GM23338 (cell line): ENCODE results near the gene RAD51B. TPM values are rescaled to one million over a fixed set of nuclear protein-coding genes. Genes with fewer than 3 reads are reported as not detected.

Experiments
- ATAC-seq: fragments of 200-7000 bp; cut with Tn5 transposase; 3 replicates; pipeline ENCODE4 v1.9.1; 2020
- DNase-seq: peaks from one replicate; pipeline ENCODE4 v3.0.0-alpha.2; 2015; ENCODE audit warnings: low spot score
- H2AFZ ChIP-seq: fragments of 200-600 bp; sonication (generic); 2 replicates; pipeline ENCODE4 v1.8.0; 2016; ENCODE audit warnings: antibody characterized with exemption, mild to moderate bottlenecking, moderate library complexity
- H3F3A ChIP-seq: fragments of 200-600 bp; sonication (generic); replicated peaks from 2 replicates; pipeline ENCODE4 v1.8.0; 2017; ENCODE audit warnings: antibody characterized with exemption, mixed run types, low read depth
- H3K27ac ChIP-seq: fragments of 200-600 bp; sonication (generic); 2 replicates; pipeline ENCODE4 v1.6.1; 2016; ENCODE audit warnings: low read depth
- H3K27me3 ChIP-seq: fragments of 200-600 bp; sonication (generic); 2 replicates; pipeline ENCODE4 v1.8.0; 2016; ENCODE audit warnings: mild to moderate bottlenecking, mixed run types, moderate library complexity; ENCODE audit not compliant: insufficient read depth
- H3K36me3 ChIP-seq: fragments of 200-600 bp; sonication (generic); 2 replicates; pipeline ENCODE4 v1.8.0; 2016; ENCODE audit warnings: mild to moderate bottlenecking; ENCODE audit not compliant: insufficient read depth
- H3K4me1 ChIP-seq: fragments of 200-600 bp; sonication (generic); 2 replicates; pipeline ENCODE4 v1.8.0; 2016; ENCODE audit warnings: mild to moderate bottlenecking, moderate library complexity; ENCODE audit not compliant: insufficient read depth
- H3K4me2 ChIP-seq: fragments of 200-600 bp; sonication (generic); 2 replicates; pipeline ENCODE4 v1.7.1; 2017; ENCODE audit warnings: mixed run types
- H3K4me3 ChIP-seq: fragments of 200-600 bp; sonication (generic); 2 replicates; pipeline ENCODE4 v1.6.1; 2016; ENCODE audit warnings: mixed run types
- H3K79me2 ChIP-seq: fragments of 200-600 bp; sonication (generic); replicated peaks from 2 replicates; pipeline ENCODE4 v1.8.0; 2017; ENCODE audit warnings: mild to moderate bottlenecking; ENCODE audit not compliant: insufficient read depth
- H3K9me2 ChIP-seq: fragments of 200-600 bp; sonication (generic); 2 replicates; pipeline ENCODE4 v1.8.0; 2017; ENCODE audit not compliant: insufficient read depth
- H4K20me1 ChIP-seq: fragments of 200-600 bp; sonication (generic); replicated peaks from 2 replicates; pipeline ENCODE4 v1.8.0; 2017; ENCODE audit warnings: mild to moderate bottlenecking; ENCODE audit not compliant: insufficient read depth
- H3K27ac Mint-ChIP-seq: 2 replicates; pipeline ENCODE4 v1.8.0; 2020; ENCODE audit warnings: inconsistent platforms, mild to moderate bottlenecking, moderate library complexity, mixed read lengths
- H3K27me3 Mint-ChIP-seq: 3 replicates; pipeline ENCODE4 v1.8.0; 2022; ENCODE audit warnings: low read depth, mild to moderate bottlenecking, moderate library complexity, mixed read lengths, inconsistent platforms; ENCODE audit not compliant: insufficient read depth, poor library complexity
- H3K36me3 Mint-ChIP-seq: 3 replicates; pipeline ENCODE4 v1.8.0; 2021; ENCODE audit warnings: low read depth, mild to moderate bottlenecking, inconsistent platforms, moderate library complexity, mixed read lengths
- H3K4me1 Mint-ChIP-seq: 3 replicates; pipeline ENCODE4 v1.8.0; 2020; ENCODE audit warnings: mild to moderate bottlenecking, inconsistent platforms, mixed read lengths
- H3K4me3 Mint-ChIP-seq: 3 replicates; pipeline ENCODE4 v1.8.0; 2021; ENCODE audit warnings: moderate library complexity, mild to moderate bottlenecking, inconsistent platforms, mixed read lengths
- H3K9me3 Mint-ChIP-seq: 3 replicates; pipeline ENCODE4 v1.8.0; 2020; ENCODE audit warnings: moderate library complexity, mild to moderate bottlenecking, inconsistent platforms, mixed read lengths
- CREB1 ChIP-seq: fragments of 250-450 bp; sonication (Bioruptor Pico); IDR thresholded peaks from 2 replicates; pipeline ENCODE4 v1.5.0; 2020; ENCODE audit warnings: low read depth, mild to moderate bottlenecking, moderate library complexity
- ETS1 ChIP-seq: IDR thresholded peaks from 2 replicates; pipeline ENCODE4 v1.6.1; 2016; ENCODE audit warnings: antibody characterized with exemption
- EZH2 ChIP-seq: fragments of 200-600 bp; sonication (generic); IDR thresholded peaks from one replicate; pipeline ENCODE4 v1.8.0; 2017; ENCODE audit warnings: antibody characterized with exemption, mild to moderate bottlenecking, low read depth; ENCODE audit not compliant: unreplicated experiment
- EZH2phosphoT487 ChIP-seq: fragments of 200-600 bp; sonication (generic); IDR thresholded peaks from one replicate; pipeline ENCODE4 v1.8.1; 2018; ENCODE audit warnings: antibody characterized with exemption; ENCODE audit not compliant: unreplicated experiment
- JUNB ChIP-seq: IDR thresholded peaks from one replicate; pipeline ENCODE4 v1.6.1; 2016; ENCODE audit warnings: antibody characterized with exemption; ENCODE audit not compliant: unreplicated experiment
- NANOG ChIP-seq: IDR thresholded peaks from 2 replicates; pipeline ENCODE4 v1.6.1; 2016; ENCODE audit warnings: antibody characterized with exemption, borderline replicate concordance
- POLR2AphosphoS5 ChIP-seq: IDR thresholded peaks from 2 replicates; pipeline ENCODE4 v1.6.1; 2016; ENCODE audit warnings: antibody characterized with exemption, low read depth
- REST ChIP-seq: IDR thresholded peaks from one replicate; pipeline ENCODE4 v1.6.1; 2018; ENCODE audit warnings: antibody characterized with exemption; ENCODE audit not compliant: unreplicated experiment
- STAT1 ChIP-seq: IDR thresholded peaks from one replicate; pipeline ENCODE4 v1.6.1; 2016; ENCODE audit warnings: antibody characterized with exemption; ENCODE audit not compliant: unreplicated experiment
- ZNF114 ChIP-seq: fragments of 250-450 bp; sonication (Bioruptor Pico); IDR thresholded peaks from 2 replicates; pipeline ENCODE4 v1.5.0; 2020; ENCODE audit warnings: mild to moderate bottlenecking, moderate library complexity
- ZNF331 ChIP-seq: fragments of 250-450 bp; sonication (Bioruptor Pico); IDR thresholded peaks from 2 replicates; pipeline ENCODE4 v1.5.0; 2020; ENCODE audit warnings: low read depth, mild to moderate bottlenecking, moderate library complexity
- polyA plus RNA-seq: library from polyadenylated mRNA; unstranded; fragments of >200 nt; fragmentation: Nextera tagmentation; extraction: Ambion mirVana; gene quantifications from 2 replicates; pipeline ENCODE4 v1.2.1, GENCODE V29; 2016
- total RNA-seq: library from RNA; depleted of rRNA; stranded (reverse); fragments of >200 nt; shearing (Covaris generic); gene quantifications from 2 replicates; pipeline ENCODE4 v1.2.3, GENCODE V29; 2014
- TF ChIP-seq, protein P1 (sequence below): fragments of 250-450 bp; sonication (Bioruptor Pico); IDR thresholded peaks from 2 replicates; pipeline ENCODE4 v1.5.0; 2020; ENCODE audit warnings: mild to moderate bottlenecking, moderate library complexity
- TF ChIP-seq, protein P2 (sequence below), 2 experiments: fragments of 200-600 bp in 1 of 2; sonication (generic) in 1 of 2; conservative IDR thresholded peaks; 2 replicates each; pipeline versions ENCODE4 v1.5.1 to v1.6.1; 2016 to 2017; ENCODE audit warnings: antibody characterized with exemption in 2 of 2, low read depth in 2 of 2, mild to moderate bottlenecking in 2 of 2, moderate library complexity in 1 of 2

The RAD51B gene
- total and polyA plus RNA-seq, 2 experiments from 2014 or later, result 15.7 to 29.1 TPM

DNA sequence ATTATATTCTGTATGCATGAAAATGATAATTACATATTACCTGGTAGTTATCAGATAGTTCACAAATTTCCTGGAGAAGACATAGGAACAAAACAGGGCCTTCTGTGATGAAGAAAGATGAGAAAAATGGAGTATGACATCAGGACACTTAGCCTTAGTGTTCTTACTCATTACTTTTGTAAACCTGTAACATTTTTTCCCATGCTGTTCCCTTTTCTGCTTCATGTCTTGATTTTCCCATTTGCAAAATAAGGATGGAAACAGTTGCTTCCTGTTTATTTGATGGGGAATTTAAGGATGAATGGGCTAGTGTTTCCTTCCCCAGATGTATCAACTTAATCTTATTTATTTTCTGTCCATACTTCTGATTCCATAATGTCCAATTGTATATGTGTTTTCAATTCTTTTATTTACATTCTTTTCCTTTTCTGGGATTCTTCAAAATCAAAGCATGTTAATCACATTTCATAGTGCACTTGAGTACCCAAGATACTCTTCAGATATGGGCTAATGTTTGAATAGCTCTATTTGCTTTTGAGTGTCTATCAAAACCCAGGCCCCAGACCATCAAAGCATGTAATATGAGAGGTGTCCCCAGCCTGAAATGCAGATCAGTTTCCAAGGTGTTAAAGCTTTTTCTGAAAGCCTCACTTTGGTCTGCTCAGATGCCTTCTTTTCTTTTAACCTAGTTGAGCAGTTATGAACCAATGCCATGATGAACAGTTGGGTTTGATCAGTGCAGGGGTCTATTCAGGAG lies 260.5 kb downstream of the RAD51B start:
- Histone ChIP-seq H3K9me2 (no peaks in the 10 kb centered on the region), H3K4me2 (no peak overlapping the region), H3K27me3 (no peaks in the 10 kb centered on the region), H3K79me2 (no peaks in the 10 kb centered on the region), H3F3A (no peaks in the 10 kb centered on the region), H3K27ac (no peak overlapping the region; the same call in 1 of the 2 replicates), H4K20me1 (no peaks in the 10 kb centered on the region), H3K4me1 (peaks cover 13% of the 10 kb centered on the region), H2AFZ (no peak overlapping the region), H3K36me3 (no peaks in the 10 kb centered on the region), H3K4me3 (no peak overlapping the region)
- Mint-ChIP-seq H3K4me1 (peaks cover 30% of the 10 kb centered on the region), H3K36me3 (no peaks in the 10 kb centered on the region), H3K4me3 (no peak overlapping the region), H3K9me3 (no peaks in the 10 kb centered on the region), H3K27ac (no peak overlapping the region), H3K27me3 (peaks cover 1% of the 10 kb centered on the region)
- no peak for DNase-seq
- no peak for ATAC-seq
- TF ChIP-seq JUNB, result no peak
- TF ChIP-seq, protein P1, sequence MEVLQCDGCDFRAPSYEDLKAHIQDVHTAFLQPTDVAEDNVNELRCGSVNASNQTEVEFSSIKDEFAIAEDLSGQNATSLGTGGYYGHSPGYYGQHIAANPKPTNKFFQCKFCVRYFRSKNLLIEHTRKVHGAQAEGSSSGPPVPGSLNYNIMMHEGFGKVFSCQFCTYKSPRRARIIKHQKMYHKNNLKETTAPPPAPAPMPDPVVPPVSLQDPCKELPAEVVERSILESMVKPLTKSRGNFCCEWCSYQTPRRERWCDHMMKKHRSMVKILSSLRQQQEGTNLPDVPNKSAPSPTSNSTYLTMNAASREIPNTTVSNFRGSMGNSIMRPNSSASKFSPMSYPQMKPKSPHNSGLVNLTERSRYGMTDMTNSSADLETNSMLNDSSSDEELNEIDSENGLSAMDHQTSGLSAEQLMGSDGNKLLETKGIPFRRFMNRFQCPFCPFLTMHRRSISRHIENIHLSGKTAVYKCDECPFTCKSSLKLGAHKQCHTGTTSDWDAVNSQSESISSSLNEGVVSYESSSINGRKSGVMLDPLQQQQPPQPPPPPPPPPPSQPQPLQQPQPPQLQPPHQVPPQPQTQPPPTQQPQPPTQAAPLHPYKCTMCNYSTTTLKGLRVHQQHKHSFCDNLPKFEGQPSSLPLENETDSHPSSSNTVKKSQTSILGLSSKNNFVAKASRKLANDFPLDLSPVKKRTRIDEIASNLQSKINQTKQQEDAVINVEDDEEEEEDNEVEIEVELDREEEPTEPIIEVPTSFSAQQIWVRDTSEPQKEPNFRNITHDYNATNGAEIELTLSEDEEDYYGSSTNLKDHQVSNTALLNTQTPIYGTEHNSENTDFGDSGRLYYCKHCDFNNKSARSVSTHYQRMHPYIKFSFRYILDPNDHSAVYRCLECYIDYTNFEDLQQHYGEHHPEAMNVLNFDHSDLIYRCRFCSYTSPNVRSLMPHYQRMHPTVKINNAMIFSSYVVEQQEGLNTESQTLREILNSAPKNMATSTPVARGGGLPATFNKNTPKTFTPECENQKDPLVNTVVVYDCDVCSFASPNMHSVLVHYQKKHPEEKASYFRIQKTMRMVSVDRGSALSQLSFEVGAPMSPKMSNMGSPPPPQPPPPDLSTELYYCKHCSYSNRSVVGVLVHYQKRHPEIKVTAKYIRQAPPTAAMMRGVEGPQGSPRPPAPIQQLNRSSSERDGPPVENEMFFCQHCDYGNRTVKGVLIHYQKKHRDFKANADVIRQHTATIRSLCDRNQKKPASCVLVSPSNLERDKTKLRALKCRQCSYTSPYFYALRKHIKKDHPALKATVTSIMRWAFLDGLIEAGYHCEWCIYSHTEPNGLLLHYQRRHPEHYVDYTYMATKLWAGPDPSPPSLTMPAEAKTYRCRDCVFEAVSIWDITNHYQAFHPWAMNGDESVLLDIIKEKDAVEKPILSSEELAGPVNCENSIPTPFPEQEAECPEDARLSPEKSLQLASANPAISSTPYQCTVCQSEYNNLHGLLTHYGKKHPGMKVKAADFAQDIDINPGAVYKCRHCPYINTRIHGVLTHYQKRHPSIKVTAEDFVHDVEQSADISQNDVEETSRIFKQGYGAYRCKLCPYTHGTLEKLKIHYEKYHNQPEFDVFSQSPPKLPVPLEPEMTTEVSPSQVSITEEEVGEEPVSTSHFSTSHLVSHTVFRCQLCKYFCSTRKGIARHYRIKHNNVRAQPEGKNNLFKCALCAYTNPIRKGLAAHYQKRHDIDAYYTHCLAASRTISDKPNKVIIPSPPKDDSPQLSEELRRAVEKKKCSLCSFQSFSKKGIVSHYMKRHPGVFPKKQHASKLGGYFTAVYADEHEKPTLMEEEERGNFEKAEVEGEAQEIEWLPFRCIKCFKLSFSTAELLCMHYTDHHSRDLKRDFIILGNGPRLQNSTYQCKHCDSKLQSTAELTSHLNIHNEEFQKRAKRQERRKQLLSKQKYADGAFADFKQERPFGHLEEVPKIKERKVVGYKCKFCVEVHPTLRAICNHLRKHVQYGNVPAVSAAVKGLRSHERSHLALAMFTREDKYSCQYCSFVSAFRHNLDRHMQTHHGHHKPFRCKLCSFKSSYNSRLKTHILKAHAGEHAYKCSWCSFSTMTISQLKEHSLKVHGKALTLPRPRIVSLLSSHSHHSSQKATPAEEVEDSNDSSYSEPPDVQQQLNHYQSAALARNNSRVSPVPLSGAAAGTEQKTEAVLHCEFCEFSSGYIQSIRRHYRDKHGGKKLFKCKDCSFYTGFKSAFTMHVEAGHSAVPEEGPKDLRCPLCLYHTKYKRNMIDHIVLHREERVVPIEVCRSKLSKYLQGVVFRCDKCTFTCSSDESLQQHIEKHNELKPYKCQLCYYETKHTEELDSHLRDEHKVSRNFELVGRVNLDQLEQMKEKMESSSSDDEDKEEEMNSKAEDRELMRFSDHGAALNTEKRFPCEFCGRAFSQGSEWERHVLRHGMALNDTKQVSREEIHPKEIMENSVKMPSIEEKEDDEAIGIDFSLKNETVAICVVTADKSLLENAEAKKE (CRISPR knock-in tag), result no peak
- TF ChIP-seq, protein P2, sequence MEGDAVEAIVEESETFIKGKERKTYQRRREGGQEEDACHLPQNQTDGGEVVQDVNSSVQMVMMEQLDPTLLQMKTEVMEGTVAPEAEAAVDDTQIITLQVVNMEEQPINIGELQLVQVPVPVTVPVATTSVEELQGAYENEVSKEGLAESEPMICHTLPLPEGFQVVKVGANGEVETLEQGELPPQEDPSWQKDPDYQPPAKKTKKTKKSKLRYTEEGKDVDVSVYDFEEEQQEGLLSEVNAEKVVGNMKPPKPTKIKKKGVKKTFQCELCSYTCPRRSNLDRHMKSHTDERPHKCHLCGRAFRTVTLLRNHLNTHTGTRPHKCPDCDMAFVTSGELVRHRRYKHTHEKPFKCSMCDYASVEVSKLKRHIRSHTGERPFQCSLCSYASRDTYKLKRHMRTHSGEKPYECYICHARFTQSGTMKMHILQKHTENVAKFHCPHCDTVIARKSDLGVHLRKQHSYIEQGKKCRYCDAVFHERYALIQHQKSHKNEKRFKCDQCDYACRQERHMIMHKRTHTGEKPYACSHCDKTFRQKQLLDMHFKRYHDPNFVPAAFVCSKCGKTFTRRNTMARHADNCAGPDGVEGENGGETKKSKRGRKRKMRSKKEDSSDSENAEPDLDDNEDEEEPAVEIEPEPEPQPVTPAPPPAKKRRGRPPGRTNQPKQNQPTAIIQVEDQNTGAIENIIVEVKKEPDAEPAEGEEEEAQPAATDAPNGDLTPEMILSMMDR (conservative IDR thresholded peaks at IDR 0.05; ENCODE audit: low read depth in 2 of 2), result no peak
- no peak for TF ChIP-seq POLR2AphosphoS5
- TF ChIP-seq ZNF114 (CRISPR knock-in tag), result no peak
- TF ChIP-seq CREB1 (CRISPR knock-in tag), result no peak
- no peak for TF ChIP-seq EZH2
- no peak for TF ChIP-seq ETS1
- TF ChIP-seq NANOG, result no peak
- no peak for TF ChIP-seq EZH2phosphoT487
- TF ChIP-seq ZNF331 (CRISPR knock-in tag), result no peak
- TF ChIP-seq REST, result no peak
- no peak for TF ChIP-seq STAT1
